GM12801 (cell line): Measurements from ENCODE around the gene ACRV1.

Experiments used
- TF ChIP-seq, protein P1 (sequence below): IDR thresholded peaks from one replicate; pipeline ENCODE4 v1.5.1; 2011; ENCODE audit warnings: control low read depth; ENCODE audit not compliant: insufficient read length; ENCODE audit errors: extremely low read depth

ACRV1 gene

DNA sequence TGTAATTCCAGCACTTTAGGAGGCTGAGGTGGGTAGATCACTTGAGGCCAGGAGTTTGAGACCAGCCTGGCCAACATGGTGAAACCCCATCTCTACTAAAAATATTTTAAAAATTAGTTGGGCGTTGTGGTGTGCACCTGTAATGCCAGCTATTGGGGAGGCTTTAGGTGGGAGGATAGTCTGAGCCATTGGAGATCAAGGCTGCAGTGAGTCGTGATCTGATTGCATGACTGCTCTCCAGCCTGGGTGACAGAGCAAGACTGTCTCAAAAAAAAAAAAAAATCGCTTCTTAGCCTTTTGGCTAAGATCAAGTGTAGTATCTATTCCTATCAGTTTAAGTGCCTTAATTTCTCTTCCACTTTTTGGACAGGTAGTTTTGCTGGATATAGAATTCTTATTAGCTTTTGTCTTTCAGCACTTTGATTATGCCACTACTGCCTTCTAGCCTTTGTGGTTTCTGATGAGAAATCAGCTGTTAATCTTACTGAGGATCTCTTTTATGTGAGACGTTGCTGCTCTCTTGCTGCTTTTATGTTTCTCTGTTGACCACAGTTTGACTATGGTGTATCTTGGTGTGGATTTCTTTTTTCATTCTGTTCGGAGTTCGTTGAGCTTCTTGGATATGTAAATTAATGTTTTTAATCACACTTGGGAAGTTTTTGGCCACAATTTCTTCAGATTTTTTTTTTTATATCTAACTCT is 31.0 kb downstream of the ACRV1 start:
- TF ChIP-seq, protein P1, sequence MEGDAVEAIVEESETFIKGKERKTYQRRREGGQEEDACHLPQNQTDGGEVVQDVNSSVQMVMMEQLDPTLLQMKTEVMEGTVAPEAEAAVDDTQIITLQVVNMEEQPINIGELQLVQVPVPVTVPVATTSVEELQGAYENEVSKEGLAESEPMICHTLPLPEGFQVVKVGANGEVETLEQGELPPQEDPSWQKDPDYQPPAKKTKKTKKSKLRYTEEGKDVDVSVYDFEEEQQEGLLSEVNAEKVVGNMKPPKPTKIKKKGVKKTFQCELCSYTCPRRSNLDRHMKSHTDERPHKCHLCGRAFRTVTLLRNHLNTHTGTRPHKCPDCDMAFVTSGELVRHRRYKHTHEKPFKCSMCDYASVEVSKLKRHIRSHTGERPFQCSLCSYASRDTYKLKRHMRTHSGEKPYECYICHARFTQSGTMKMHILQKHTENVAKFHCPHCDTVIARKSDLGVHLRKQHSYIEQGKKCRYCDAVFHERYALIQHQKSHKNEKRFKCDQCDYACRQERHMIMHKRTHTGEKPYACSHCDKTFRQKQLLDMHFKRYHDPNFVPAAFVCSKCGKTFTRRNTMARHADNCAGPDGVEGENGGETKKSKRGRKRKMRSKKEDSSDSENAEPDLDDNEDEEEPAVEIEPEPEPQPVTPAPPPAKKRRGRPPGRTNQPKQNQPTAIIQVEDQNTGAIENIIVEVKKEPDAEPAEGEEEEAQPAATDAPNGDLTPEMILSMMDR: no peak

DNA sequence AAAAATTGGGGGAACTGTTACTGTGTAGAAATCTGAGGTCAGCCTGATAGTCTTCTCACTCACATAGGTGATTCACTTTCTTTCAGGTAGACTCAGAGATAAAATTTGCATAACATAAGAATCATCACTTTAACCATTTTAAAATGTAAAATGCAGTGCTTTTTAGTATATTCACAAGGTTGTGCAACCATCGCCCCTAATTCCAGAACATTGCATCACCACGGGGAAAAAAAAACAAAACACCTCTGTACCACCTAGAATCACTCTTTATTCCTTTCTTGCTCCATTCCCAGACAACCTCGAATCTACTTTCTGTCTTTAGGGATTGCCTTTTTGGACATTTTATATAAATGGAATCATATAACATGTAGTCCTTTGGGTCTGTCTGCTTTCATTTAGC is 34.8 kb downstream of the ACRV1 start:
- TF ChIP-seq, protein P1: no peak

DNA sequence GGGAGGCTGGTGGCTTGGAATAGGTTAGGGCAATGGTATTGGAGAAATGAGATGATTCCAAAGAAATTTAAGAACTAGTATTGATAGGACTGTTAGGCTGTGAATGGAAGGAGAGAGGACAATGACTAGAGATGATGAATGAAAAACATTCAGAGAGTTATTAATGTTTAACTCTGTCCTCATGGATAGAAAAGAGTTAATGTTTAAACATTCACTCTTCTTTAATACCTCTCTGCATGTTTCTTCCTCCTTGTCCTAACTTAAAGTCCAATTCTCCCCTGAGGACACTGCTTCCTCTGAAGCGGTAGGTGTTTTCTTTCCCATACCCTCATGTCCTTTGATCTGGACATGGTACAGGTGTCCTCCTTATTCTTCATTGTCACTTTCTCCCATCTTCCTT is 42.3 kb downstream of the ACRV1 start:
- TF ChIP-seq, protein P1: no peak

DNA sequence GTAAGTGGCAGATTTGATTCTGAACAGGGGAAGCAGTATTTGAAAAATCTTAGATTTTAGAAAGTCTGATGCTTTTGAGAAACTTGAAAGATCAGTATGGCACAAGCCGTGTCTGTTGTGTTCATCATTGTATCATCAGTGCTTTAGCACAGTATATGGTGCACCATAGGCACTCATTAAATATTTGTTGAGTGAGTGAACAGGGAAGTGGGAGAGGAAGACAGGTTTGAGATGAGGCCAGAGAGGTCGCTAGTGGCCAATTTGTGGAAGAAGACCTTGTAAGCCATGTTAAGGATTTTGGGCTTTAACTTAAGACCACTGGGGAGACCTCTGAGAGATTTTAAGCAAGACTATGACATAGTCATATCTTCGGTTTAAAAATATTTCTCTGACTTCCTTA is 42.8 kb downstream of the ACRV1 start:
- TF ChIP-seq, protein P1: no peak

DNA sequence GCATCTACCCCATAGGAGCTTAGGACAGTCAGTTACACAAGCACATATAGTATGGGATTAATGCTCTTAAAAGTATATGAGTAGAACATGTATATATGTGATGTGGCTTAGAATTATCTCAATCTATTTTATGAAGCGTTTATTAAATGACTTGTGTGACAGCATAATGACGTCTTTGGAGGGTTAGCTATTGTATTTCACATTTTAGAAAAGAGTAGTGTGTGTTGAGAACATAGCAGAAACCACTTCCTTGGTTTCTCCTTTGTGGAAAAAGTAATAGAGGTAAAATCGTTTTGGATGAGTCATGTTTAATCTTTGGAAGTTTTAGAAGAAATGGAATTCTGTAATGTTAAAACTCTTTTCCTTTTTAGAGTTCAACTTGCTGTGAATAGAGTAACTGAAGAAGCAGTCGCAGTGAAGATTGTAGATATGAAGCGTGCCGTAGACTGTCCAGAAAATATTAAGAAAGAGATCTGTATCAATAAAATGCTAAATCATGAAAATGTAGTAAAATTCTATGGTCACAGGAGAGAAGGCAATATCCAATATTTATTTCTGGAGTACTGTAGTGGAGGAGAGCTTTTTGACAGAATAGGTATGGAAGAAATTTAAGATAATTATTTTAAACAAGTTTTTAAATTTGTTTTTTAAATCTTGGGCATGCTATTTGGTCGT is 53.3 kb downstream of the ACRV1 start:
- TF ChIP-seq, protein P1: no peak

DNA sequence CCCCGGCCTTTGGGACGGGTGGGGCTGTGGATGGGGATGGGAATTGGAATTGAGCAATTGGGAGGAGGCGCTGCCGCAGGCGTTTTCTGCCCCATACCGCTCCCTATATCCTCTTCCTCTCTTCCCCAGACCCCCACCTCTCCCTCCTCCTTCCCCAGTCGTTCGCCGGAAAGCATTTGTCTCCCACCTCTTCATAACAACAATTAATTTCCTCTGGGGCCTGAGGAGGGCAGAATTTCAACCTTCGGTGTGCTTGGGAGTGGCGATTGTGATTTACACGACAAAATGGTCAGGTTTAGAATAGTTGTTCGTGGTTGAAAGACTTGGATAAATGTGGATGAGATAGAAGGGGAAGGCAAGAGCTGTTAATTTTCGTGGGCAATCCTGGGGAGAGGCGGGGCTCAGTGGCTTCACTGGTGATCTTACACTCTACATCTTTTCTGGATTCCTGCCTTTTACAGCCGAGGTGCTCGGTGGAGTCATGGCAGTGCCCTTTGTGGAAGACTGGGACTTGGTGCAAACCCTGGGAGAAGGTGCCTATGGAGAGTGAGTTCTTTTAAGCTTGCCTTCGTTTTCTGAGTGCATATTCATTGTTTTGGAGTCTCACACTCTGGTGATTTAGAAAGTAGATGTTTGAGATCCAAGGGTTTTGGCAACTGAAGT is 54.2 kb downstream of the ACRV1 start:
- TF ChIP-seq, protein P1: no peak

DNA sequence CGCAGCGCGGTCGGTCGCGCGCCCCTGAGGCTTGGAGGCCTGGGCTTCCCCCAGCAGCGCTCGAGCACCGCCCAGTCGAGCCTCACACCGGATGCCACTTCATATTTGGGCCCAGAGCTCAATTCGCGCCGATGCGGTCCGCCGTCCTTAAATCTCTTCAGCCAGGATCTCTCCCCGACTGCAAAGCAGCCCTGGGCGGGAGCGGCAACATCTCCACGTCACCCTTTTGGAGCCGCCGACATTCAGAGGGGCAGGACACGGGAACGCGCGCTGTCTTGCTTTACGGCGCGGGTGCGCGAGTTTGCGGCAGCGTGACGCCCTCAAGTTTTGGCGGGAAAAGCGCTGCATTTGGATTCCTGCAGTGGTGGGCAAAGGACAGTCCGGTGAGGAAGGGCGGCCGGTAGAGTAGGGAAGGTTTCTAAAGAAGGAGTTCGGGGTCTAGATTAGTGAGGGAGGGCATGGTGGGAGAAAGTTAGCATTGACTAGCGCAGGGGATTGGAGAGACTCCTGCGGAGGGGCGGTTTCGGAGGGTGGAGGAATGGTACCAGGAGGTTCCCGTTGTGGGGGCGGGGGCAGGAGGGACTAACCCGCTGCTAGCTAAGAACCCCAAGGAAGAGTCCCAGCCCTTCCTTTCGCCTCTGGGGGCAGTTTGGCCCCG is 54.9 kb downstream of the ACRV1 start:
- TF ChIP-seq, protein P1: no peak
